Measurements from ENCODE around the gene C22orf31. TPM values are rescaled to one million over a fixed set of nuclear protein-coding genes. Genes with fewer than 3 reads are reported as not detected.

The C22orf31 gene
- total and polyA plus RNA-seq, 2 donors (not counting 3 experiments of a cell fraction or from before 2014, with no cell fraction given): not detected

DNA sequence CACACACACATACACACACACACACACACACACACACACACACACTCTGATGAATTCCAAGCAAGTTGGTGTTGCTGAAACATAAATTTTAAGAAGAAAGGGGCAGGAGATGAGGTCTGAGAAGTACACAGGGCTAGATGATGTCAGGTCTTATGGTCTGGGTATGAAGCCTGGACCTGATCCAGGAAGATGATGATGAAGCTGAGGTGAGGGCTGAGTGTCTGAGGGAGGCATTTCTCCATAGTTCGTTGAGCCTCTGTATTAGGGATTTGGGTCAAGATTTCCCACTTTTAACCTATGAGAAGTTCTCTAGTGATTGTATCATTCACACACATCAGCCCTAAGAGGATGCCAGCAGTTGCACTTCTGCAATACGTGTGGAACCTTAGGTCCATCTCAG lies 43.8 kb upstream of the C22orf31 start:
- no peaks in the 10 kb centered on the region for H3K9me3 ChIP-seq (replicated peaks; ENCODE audit: control insufficient read depth, insufficient read depth, low read length)
- no peaks in the 10 kb centered on the region for H3K36me3 ChIP-seq (ENCODE audit: control insufficient read depth in 2 of 2, extremely low read depth in 1 of 2, insufficient read depth in 2 of 2, low read length in 2 of 2)
- no peak for DNase-seq (ENCODE audit: low read depth, low spot score)
- no peak for FAIRE-seq
- no peak overlapping the region for H3K9ac ChIP-seq (replicated peaks; ENCODE audit: extremely low read depth, insufficient read depth, low read length)
- dilution Hi-C loops (cut with MboI; ENCODE audit: extremely low pct_ligation_motif_present, low sequenced_read_pairs): no loop called here
- intact Hi-C loops (cut with micrococcal nuclease): no loop called here
- peaks cover 2 to 6% of the 10 kb centered on the region in 2 experiments for H3K27me3 ChIP-seq (ENCODE audit: control insufficient read depth in 2 of 2, insufficient read depth in 2 of 2, low read length in 2 of 2)
- no peak overlapping the region for H3K4me2 ChIP-seq (ENCODE audit: insufficient read depth, low read length)
- CTCF ChIA-PET: interaction anchor here (0.7 kb wide), 1 partner anchor 12 kb away, joined by 3 read pairs; no protein-coding TSS in a partner anchor
- no peaks in the 10 kb centered on the region for H3K4me1 ChIP-seq (ENCODE audit: control insufficient read depth, extremely low read depth, insufficient read depth, low read length)
- no peak overlapping the region for H2AFZ ChIP-seq (ENCODE audit: low read depth, low read length)
- no peak overlapping the region for H3K27ac ChIP-seq (ENCODE audit: insufficient read depth, low read depth, low read length)
- no peaks in the 10 kb centered on the region for H3K79me2 ChIP-seq (ENCODE audit: control insufficient read depth, insufficient read depth, low read length)
- no peaks in the 10 kb centered on the region for H3K9me1 ChIP-seq (replicated peaks; ENCODE audit: control insufficient read depth, extremely low read depth, insufficient read depth, low read length)
- H4K20me1 ChIP-seq (replicated peaks; ENCODE audit: control insufficient read depth, extremely low read depth, insufficient read depth, low read length): no peaks in the 10 kb centered on the region
- no peak overlapping the region for H3K4me3 ChIP-seq (replicated peaks in 1 of 3; ENCODE audit: insufficient read depth in 1 of 3, low read depth in 1 of 3, low read length in 3 of 3)
- no TSS peak for BruUV-seq (replicated peaks)
- TF ChIP-seq GATA2 (IDR thresholded peaks at IDR 0.05; ENCODE audit: insufficient read depth, insufficient read length, low read depth, low read length) (no peak), POLR2A (IDR thresholded peaks at IDR 0.05; ENCODE audit: low read depth, low read length) (no peak), POLR2AphosphoS5 (IDR thresholded peaks at IDR 0.05; ENCODE audit: insufficient read depth, low read depth, low read length) (no peak), JUN (IDR thresholded peaks at IDR 0.05; ENCODE audit: borderline replicate concordance, insufficient read depth, insufficient read length, low read depth) (no peak), MYC (IDR thresholded peaks at IDR 0.05; ENCODE audit: low read depth, low read length) (no peak), FOS (IDR thresholded peaks at IDR 0.05; ENCODE audit: borderline replicate concordance, insufficient read depth, low read length) (no peak), EZH2 (IDR thresholded peaks at IDR 0.05; ENCODE audit: borderline replicate concordance, low read depth, low read length, severe bottlenecking) (no peak)
- TF ChIP-seq, protein P1, sequence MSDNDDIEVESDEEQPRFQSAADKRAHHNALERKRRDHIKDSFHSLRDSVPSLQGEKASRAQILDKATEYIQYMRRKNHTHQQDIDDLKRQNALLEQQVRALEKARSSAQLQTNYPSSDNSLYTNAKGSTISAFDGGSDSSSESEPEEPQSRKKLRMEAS (IDR thresholded peaks at IDR 0.05; ENCODE audit: insufficient read depth, insufficient read length): no peak
- TF ChIP-seq, protein P2, sequence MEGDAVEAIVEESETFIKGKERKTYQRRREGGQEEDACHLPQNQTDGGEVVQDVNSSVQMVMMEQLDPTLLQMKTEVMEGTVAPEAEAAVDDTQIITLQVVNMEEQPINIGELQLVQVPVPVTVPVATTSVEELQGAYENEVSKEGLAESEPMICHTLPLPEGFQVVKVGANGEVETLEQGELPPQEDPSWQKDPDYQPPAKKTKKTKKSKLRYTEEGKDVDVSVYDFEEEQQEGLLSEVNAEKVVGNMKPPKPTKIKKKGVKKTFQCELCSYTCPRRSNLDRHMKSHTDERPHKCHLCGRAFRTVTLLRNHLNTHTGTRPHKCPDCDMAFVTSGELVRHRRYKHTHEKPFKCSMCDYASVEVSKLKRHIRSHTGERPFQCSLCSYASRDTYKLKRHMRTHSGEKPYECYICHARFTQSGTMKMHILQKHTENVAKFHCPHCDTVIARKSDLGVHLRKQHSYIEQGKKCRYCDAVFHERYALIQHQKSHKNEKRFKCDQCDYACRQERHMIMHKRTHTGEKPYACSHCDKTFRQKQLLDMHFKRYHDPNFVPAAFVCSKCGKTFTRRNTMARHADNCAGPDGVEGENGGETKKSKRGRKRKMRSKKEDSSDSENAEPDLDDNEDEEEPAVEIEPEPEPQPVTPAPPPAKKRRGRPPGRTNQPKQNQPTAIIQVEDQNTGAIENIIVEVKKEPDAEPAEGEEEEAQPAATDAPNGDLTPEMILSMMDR (IDR thresholded peaks at IDR 0.05; ENCODE audit: extremely low read depth in 1 of 2, insufficient read depth in 1 of 2, low read depth in 1 of 2, low read length in 2 of 2): no peak
- POLR2A ChIA-PET: no interaction called here
